Endometrium (tissue), 2 donors: ENCODE measurements around the gene SF3A2.

Experiments used
- FAIRE-seq: peaks from 2 replicates; lab custom pipeline; 2012; peaks lifted over from hg19 to GRCh38; lab: Jason Lieb, UNC
- donor health status: control.
- donor health status: control.

SF3A2 gene

GRCh38 chr19:2240881-2241760 lies 4.5 kb downstream of the SF3A2 start:
- no peak for FAIRE-seq

GRCh38 chr19:2242092-2242537 lies 5.5 kb downstream of the SF3A2 start:
- FAIRE-seq = no peak

DNA sequence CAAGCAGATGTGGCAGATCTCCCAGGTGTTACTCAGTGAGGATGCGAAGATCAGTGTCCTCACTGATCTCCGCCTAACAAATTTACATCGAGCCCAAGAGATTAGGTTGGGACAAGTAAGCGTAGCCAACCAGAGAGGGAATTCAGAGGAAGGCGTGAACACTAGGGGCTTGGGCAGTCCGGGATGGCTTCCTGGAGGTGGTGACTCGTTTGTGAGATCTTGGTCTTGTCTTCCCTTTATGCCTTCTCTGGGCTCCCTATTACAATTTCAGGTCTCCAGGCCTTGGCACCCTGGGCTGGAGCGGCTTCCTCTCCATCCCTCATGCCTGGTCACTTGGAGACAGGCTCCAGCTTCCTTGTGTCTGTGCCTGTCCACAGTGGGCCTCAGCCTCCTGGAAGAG lies 6.2 kb downstream of the SF3A2 start:
- FAIRE-seq = no peak

GRCh38 chr19:2243274-2244124 lies 6.9 kb downstream of the SF3A2 start:
- FAIRE-seq = no peak

GRCh38 chr19:2244125-2244411 lies 7.4 kb downstream of the SF3A2 start:
- FAIRE-seq = no peak

DNA sequence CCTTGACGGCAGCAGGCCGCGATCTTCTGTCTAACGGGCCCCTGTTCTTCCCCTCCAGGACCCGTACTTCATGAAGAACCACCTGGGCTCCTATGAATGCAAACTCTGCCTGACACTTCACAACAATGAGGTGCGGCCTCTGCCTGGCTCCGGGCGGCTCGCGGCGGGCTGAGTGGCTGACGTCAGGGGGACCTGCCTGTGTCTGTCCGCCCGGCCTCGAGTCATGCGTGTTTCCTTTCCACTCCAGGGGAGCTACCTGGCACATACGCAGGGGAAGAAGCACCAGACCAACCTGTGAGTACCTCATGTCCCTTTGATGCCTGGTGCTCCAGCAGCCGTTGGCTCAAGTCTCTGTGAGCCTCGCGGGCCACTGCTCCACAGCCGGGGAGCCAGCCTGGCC lies 7.9 kb downstream of the SF3A2 start:
- FAIRE-seq = no peak

DNA sequence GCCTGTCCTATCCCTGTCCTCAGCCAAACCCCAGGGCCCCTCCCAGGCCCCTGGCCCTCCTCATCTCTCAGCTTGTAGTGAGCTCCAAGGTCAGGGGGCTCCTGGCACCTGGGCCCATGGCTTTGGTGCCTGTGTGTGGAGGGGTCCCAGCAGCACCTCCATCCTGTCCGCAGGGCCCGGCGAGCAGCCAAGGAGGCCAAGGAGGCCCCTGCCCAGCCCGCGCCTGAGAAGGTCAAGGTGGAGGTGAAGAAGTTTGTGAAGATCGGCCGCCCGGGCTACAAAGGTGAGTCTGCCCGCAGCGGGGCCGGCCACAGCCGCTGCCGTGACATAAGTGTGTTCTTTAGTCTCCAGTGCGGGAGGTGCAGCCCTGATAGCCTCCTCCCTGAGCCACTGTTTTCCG lies 8.6 kb downstream of the SF3A2 start:
- no peak for FAIRE-seq

DNA sequence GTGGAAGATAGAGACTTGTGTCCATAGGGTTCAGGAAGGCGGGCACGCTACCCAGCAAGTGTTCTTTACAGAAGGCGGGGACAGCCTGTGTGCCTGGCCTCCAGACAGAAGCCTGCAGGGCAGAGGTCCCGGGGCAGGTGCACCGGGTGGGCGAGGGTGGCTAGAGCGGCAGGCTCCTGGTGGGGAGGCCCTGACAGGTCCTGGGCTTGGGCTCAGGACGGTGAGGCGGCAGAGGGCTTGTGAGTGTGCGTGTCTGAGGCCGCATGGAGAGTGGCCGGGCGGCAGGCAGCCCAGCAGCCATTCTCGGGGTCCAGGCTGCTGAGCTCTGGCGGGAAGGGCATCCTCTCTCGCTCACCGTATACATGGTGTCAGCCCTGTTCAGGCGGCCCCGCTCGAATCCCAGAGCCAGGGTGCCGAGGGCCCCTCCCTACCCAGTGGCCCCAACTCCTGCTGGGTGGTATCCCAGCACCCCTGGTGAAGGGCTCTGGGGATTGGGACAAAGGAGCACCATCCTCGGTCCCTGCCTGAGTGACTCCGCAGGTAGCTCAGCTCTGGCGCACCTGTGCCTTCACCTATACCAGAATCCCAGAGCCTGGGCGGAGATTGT lies 9.5 kb downstream of the SF3A2 start:
- FAIRE-seq = no peak

DNA sequence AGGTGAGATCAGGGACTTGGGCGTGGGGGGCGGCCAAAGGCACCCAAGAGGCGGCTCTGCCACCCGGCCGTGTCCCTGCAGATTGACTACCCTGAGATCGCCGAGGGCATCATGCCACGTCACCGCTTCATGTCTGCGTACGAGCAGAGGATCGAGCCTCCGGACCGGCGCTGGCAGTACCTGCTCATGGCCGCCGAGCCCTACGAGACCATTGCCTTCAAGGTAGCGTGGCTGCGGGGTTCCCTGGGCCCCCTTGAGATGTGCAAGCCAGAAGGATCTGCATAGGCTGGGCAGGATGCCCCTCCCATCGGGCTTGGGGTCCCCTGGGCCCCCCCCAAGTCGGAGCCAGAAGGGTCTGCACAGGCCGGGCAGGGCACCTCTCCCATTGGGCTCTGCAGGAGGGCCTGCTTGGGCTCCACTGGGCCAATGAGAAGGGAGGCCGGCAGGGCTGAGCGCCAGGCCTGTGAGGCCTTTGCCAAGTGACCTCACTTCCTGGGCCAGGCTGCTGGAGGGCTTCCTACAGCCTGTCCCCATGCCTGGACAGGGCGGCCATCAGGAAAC lies 10.3 kb downstream of the SF3A2 start:
- no peak for FAIRE-seq

DNA sequence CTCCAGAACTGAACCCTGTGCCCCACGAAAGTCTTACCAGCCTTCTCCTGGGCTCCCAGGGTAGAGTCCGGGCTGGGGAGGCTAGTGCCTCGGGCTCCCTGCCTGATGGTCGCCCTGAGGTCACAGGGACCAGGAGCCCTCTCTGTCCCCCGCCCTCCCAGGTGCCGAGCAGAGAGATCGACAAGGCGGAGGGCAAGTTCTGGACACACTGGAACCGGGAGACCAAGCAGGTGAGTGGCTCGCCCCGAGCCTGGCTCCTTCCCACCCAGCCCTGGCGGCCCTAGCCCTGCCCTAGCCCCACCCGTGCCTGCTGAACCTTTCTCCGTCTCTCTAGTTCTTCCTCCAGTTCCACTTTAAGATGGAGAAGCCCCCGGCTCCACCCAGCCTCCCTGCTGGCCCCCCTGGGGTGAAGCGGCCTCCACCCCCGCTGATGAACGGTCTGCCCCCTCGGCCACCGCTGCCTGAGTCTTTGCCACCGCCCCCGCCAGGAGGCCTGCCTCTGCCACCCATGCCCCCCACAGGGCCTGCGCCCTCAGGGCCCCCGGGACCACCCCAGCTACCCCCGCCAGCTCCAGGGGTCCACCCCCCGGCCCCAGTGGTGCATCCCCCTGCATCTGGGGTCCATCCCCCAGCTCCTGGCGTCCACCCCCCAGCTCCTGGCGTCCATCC lies 10.9 kb downstream of the SF3A2 start:
- no peak for FAIRE-seq

DNA sequence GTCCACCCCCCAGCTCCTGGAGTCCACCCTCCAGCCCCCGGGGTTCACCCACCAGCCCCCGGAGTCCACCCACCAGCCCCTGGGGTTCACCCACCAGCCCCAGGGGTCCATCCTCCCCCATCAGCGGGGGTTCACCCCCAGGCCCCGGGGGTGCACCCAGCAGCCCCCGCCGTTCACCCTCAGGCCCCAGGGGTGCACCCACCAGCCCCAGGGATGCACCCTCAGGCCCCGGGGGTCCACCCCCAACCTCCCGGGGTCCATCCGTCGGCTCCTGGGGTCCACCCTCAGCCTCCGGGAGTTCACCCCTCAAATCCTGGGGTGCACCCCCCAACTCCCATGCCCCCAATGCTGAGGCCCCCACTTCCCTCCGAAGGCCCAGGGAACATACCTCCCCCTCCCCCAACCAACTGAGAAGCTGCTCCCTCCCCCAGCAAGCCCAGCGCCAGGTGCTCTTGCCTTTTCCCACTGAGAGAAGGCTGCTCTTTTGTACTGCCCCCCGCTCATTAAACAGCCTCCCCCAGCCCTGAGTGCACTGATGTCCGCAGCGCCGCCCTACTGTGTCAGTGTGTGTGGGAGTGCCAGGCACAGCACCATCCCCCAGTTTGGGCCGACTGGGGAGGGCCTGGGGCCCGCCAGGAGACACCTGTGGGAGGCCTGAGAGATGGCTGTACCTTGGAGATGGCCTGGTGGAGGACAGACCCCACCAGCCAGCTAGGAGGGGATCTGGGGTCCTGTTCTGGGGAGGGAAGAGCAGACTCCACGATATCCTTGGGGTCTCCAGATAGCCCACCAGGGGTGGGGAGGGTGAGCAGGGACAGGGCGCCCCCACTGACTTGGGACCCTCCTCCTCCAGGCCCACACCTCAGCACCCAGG lies 11.7 kb downstream of the SF3A2 start:
- FAIRE-seq = no peak

- no peak for FAIRE-seq
Measured at GRCh38 chr19:2249010-2249866, 12.6 kb downstream of the SF3A2 start, which contains the start of gene AMH. AMH (plus strand) TSS chr19:2249323; CDS start chr19:2249333, 10 bp downstream.

GRCh38 chr19:2249880-2250765 lies 13.5 kb downstream of the SF3A2 start:
- FAIRE-seq = no peak

DNA sequence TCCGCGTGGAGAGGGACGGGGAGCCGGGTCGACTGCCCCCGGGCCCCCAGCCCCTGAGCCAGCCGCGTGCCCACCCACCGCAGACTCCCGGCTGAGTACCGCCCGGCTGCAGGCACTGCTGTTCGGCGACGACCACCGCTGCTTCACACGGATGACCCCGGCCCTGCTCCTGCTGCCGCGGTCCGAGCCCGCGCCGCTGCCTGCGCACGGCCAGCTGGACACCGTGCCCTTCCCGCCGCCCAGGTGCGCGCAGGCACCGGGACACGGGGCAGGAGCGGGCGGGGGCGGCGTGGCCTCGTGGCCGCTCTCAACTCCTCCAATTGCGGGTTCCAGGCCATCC lies 14.1 kb downstream of the SF3A2 start:
- no peak for FAIRE-seq

- FAIRE-seq = no peak
Measured at GRCh38 chr19:2251106-2252054, 14.8 kb downstream of the SF3A2 start.

GRCh38 chr19:2252055-2252796 lies 15.6 kb downstream of the SF3A2 start:
- FAIRE-seq = no peak

DNA sequence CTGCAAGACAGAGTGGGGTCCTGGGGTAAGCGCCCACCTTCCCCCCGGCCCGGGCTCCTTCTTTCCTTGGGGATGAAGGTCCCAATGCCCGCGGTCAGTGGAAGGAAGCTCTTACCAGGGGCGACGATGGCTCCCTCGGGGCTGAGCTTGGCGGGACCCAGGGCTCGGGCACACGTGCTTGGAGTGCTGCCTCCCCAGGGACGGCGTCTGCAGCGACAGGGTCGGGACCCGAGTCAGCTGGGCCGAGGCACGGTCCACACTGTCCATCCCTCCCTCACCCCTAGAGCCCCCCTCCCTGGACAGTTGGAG lies 16.1 kb downstream of the SF3A2 start:
- FAIRE-seq = no peak
